Chondrocyte (in vitro differentiated cells): Measurements from ENCODE around the gene FBRSL1. TPM values are rescaled to one million over a fixed set of nuclear protein-coding genes. Genes with fewer than 3 reads are reported as not detected.

Experiments used
- DNase-seq: peaks from one replicate; pipeline ENCODE4 v3.0.0; 2021; ENCODE audit warnings: mixed read lengths, low spot score
- H3K27ac Mint-ChIP-seq: one replicate; pipeline ENCODE4 v1.8.0; 2021; ENCODE audit warnings: mild to moderate bottlenecking, moderate library complexity, mixed read lengths; ENCODE audit not compliant: unreplicated experiment
- H3K27me3 Mint-ChIP-seq: 2 replicates; pipeline ENCODE4 v1.8.0; 2021; ENCODE audit warnings: low read depth, mixed read lengths
- H3K36me3 Mint-ChIP-seq: 2 replicates; pipeline ENCODE4 v1.8.0; 2021; ENCODE audit warnings: low read depth, mixed read lengths
- H3K4me1 Mint-ChIP-seq: 2 replicates; pipeline ENCODE4 v1.8.0; 2021; ENCODE audit warnings: low read depth, mild to moderate bottlenecking, mixed read lengths
- H3K4me3 Mint-ChIP-seq: one replicate; pipeline ENCODE4 v1.8.0; 2021; ENCODE audit warnings: mild to moderate bottlenecking, moderate library complexity, mixed read lengths; ENCODE audit not compliant: unreplicated experiment
- H3K9me3 Mint-ChIP-seq: 2 replicates; pipeline ENCODE4 v1.8.0; 2021; ENCODE audit warnings: low read depth, mixed read lengths
- CTCF ChIP-seq: fragments of 200-600 bp; sonication (generic); IDR thresholded peaks from 2 replicates; pipeline ENCODE4 v1.5.0; 2021; ENCODE audit warnings: antibody characterized with exemption, mild to moderate bottlenecking, moderate library complexity
- total RNA-seq: library from RNA; stranded (reverse); gene quantifications from 3 replicates; pipeline ENCODE4 v1.2.1, GENCODE V29; 2021

Gene FBRSL1
- total RNA-seq, 1 donor from 2014 or later: 41.1 TPM

GRCh38 chr12:132548430-132549058, 58.6 kb downstream of the FBRSL1 start:
- H3K27me3 Mint-ChIP-seq: peaks cover 2% of the 10 kb centered on the region
- H3K4me1 Mint-ChIP-seq: peaks cover 3% of the 10 kb centered on the region
- no peaks in the 10 kb centered on the region for H3K9me3 Mint-ChIP-seq
- no peak overlapping the region for H3K27ac Mint-ChIP-seq
- no peak overlapping the region for H3K4me3 Mint-ChIP-seq
- TF ChIP-seq CTCF: no peak
- DNase-seq: no peak
- H3K36me3 Mint-ChIP-seq: peaks cover 4% of the 10 kb centered on the region

GRCh38 chr12:132549059-132549458, 59.1 kb downstream of the FBRSL1 start:
- TF ChIP-seq CTCF: no peak
- Mint-ChIP-seq H3K27ac (no peak overlapping the region), H3K4me3 (no peak overlapping the region), H3K9me3 (no peaks in the 10 kb centered on the region), H3K27me3 (peaks cover 2% of the 10 kb centered on the region), H3K4me1 (peaks cover 3% of the 10 kb centered on the region), H3K36me3 (peaks cover 4% of the 10 kb centered on the region)
- no peak for DNase-seq

- H3K27me3 Mint-ChIP-seq: no peaks in the 10 kb centered on the region
- H3K36me3 Mint-ChIP-seq: no peaks in the 10 kb centered on the region
- no peaks in the 10 kb centered on the region for H3K9me3 Mint-ChIP-seq
- no peak overlapping the region for H3K4me3 Mint-ChIP-seq
- H3K27ac Mint-ChIP-seq: no peak overlapping the region
- no peak for DNase-seq
- TF ChIP-seq CTCF: no peak
- peaks cover 3% of the 10 kb centered on the region for H3K4me1 Mint-ChIP-seq
Measured at GRCh38 chr12:132550014-132550802, 60.3 kb downstream of the FBRSL1 start.

- H3K36me3 Mint-ChIP-seq: no peaks in the 10 kb centered on the region
- TF ChIP-seq CTCF: no peak
- DNase-seq: no peak
- H3K27ac Mint-ChIP-seq: no peak overlapping the region
- H3K4me1 Mint-ChIP-seq: peaks cover under 1% of the 10 kb centered on the region
- H3K9me3 Mint-ChIP-seq: no peaks in the 10 kb centered on the region
- H3K4me3 Mint-ChIP-seq: no peak overlapping the region
- no peaks in the 10 kb centered on the region for H3K27me3 Mint-ChIP-seq
Measured at GRCh38 chr12:132550830-132551640, 61.1 kb downstream of the FBRSL1 start.

- no peak for TF ChIP-seq CTCF
- no peak overlapping the region for H3K4me3 Mint-ChIP-seq
- no peaks in the 10 kb centered on the region for H3K36me3 Mint-ChIP-seq
- no peak overlapping the region for H3K27ac Mint-ChIP-seq
- H3K9me3 Mint-ChIP-seq: no peaks in the 10 kb centered on the region
- DNase-seq: no peak
- H3K27me3 Mint-ChIP-seq: no peaks in the 10 kb centered on the region
- no peaks in the 10 kb centered on the region for H3K4me1 Mint-ChIP-seq
Measured at GRCh38 chr12:132551641-132552031, 61.7 kb downstream of the FBRSL1 start.
